ENCODE data around the gene UNG.

The UNG gene

GRCh38 chr12:109151457-109151856 lies 54.1 kb downstream of the UNG start:
- no peak for TF ChIP-seq EZH2 (IDR thresholded peaks at IDR 0.05; ENCODE audit: borderline replicate concordance, low read depth, low read length, severe bottlenecking)
- no peak for TF ChIP-seq CTCF (IDR thresholded peaks at IDR 0.05; ENCODE audit: borderline replicate concordance, extremely low read depth, low read length, poor library complexity, severe bottlenecking)

GRCh38 chr12:109153821-109154441 lies 56.5 kb downstream of the UNG start:
- Histone ChIP-seq H3K79me2 (ENCODE audit: insufficient read depth, low read length) (no peaks in the 10 kb centered on the region), H3K36me3 (ENCODE audit: insufficient read depth, low read length) (no peaks in the 10 kb centered on the region), H3K4me3 (ENCODE audit: low read depth in 1 of 2, low read length in 2 of 2) (no peak overlapping the region), H3K27me3 (ENCODE audit: insufficient read depth, low read length, poor library complexity) (peaks cover 20% of the 10 kb centered on the region), H3K9me3 (ENCODE audit: insufficient read depth, low read length, severe bottlenecking) (no peaks in the 10 kb centered on the region), H3K4me2 (ENCODE audit: insufficient read depth, low read length) (no peak overlapping the region), H3K4me1 (ENCODE audit: insufficient read depth, low read length) (no peaks in the 10 kb centered on the region), H2AFZ (ENCODE audit: low read depth, low read length) (no peak overlapping the region), H3K27ac (ENCODE audit: low read length) (no peak overlapping the region), H4K20me1 (ENCODE audit: insufficient read depth, low read length) (0 out of 2 replicates have a peak, but pooled peaks cover 4% of the 10 kb centered on the region), H3K9ac (ENCODE audit: low read depth, low read length) (no peak overlapping the region)
- DNase-seq (no peak), ATAC-seq (ENCODE audit: insufficient read depth, low read depth) (no peak)
- TF ChIP-seq EZH2 (IDR thresholded peaks at IDR 0.05; ENCODE audit: borderline replicate concordance, low read depth, low read length, severe bottlenecking) (no peak), CTCF (IDR thresholded peaks at IDR 0.05; ENCODE audit: borderline replicate concordance, extremely low read depth, low read length, poor library complexity, severe bottlenecking) (no peak)

More at GRCh38 chr12:109151457-109151856, 54.1 kb downstream of the UNG start:
- Histone ChIP-seq H3K9me3 (ENCODE audit: insufficient read depth, low read length, severe bottlenecking) (no peaks in the 10 kb centered on the region), H3K4me3 (ENCODE audit: low read depth in 1 of 2, low read length in 2 of 2) (no peak overlapping the region), H2AFZ (ENCODE audit: low read depth, low read length) (no peak overlapping the region), H3K4me2 (ENCODE audit: insufficient read depth, low read length) (no peak overlapping the region), H3K4me1 (ENCODE audit: insufficient read depth, low read length) (no peaks in the 10 kb centered on the region), H3K9ac (ENCODE audit: low read depth, low read length) (no peak overlapping the region), H3K79me2 (ENCODE audit: insufficient read depth, low read length) (no peaks in the 10 kb centered on the region), H3K36me3 (ENCODE audit: insufficient read depth, low read length) (no peaks in the 10 kb centered on the region), H4K20me1 (ENCODE audit: insufficient read depth, low read length) (0 out of 2 replicates have a peak, but pooled peaks cover 4% of the 10 kb centered on the region), H3K27ac (ENCODE audit: low read length) (no peak overlapping the region), H3K27me3 (ENCODE audit: insufficient read depth, low read length, poor library complexity) (peaks cover 20% of the 10 kb centered on the region)
- no peak for DNase-seq
- ATAC-seq (ENCODE audit: insufficient read depth, low read depth), result no peak

GRCh38 chr12:109154451-109155438 lies 57.3 kb downstream of the UNG start:
- DNase-seq, result no peak

More at GRCh38 chr12:109154451-109155438, 57.3 kb downstream of the UNG start:
- no peaks in the 10 kb centered on the region for H3K79me2 ChIP-seq (ENCODE audit: insufficient read depth, low read length)
- H3K27ac ChIP-seq (ENCODE audit: low read length), result no peak overlapping the region
- 0 out of 2 replicates have a peak, but pooled peaks cover 3% of the 10 kb centered on the region for H4K20me1 ChIP-seq (ENCODE audit: insufficient read depth, low read length)
- H3K36me3 ChIP-seq (ENCODE audit: insufficient read depth, low read length), result no peaks in the 10 kb centered on the region
- no peak for ATAC-seq (ENCODE audit: insufficient read depth, low read depth)
- TF ChIP-seq CTCF (IDR thresholded peaks at IDR 0.05; ENCODE audit: borderline replicate concordance, extremely low read depth, low read length, poor library complexity, severe bottlenecking) (no peak), EZH2 (IDR thresholded peaks at IDR 0.05; ENCODE audit: borderline replicate concordance, low read depth, low read length, severe bottlenecking) (no peak)
- no peak overlapping the region for H3K4me2 ChIP-seq (ENCODE audit: insufficient read depth, low read length)
- H3K4me3 ChIP-seq (ENCODE audit: low read depth in 1 of 2, low read length in 2 of 2), result no peak overlapping the region
- no peak overlapping the region for H3K9ac ChIP-seq (ENCODE audit: low read depth, low read length)
- peaks cover 20% of the 10 kb centered on the region for H3K27me3 ChIP-seq (ENCODE audit: insufficient read depth, low read length, poor library complexity)
- no peaks in the 10 kb centered on the region for H3K9me3 ChIP-seq (ENCODE audit: insufficient read depth, low read length, severe bottlenecking)
- H3K4me1 ChIP-seq (ENCODE audit: insufficient read depth, low read length), result no peaks in the 10 kb centered on the region
- H2AFZ ChIP-seq (ENCODE audit: low read depth, low read length), result no peak overlapping the region; the same call in 1 of the 2 replicates

All from DND-41 (cell line).